NCI-H524 (cell line): ENCODE measurements around the gene VKORC1L1.
"Not testable (repeated sequence)": the region's sequence is repeated elsewhere in the genome, so short reads cannot be mapped to it uniquely, and the experiment has no call there.

Experiments used
- DNase-seq, 2 experiments: peaks; one replicate each; lab custom pipeline; 2025; lab: John Stamatoyannopoulos, UW

VKORC1L1 gene

GRCh38 chr7:65976659-65977196 lies 103.9 kb downstream of the VKORC1L1 start:
- DNase-seq = no peak

- DNase-seq = no peak
These were observed 106.2 kb downstream of the VKORC1L1 start for GRCh38 chr7:65978891-65979582.

GRCh38 chr7:65979583-65980477 lies 107.0 kb downstream of the VKORC1L1 start:
- no peak for DNase-seq

- no peak for DNase-seq
These were observed 107.8 kb downstream of the VKORC1L1 start for GRCh38 chr7:65980478-65981250.

- peak; percentile 82 to 86 for DNase-seq
These were observed 109.3 kb downstream of the VKORC1L1 start, which contains the start of gene GUSB for GRCh38 chr7:65981965-65982792. TSS of gene GUSB (minus strand) at chr7:65982213. CDS start at chr7:65982183, 30 bp downstream.

GRCh38 chr7:65983965-65984658 lies 111.2 kb downstream of the VKORC1L1 start:
- no peak for DNase-seq

- DNase-seq = no peak
These were observed 115.2 kb downstream of the VKORC1L1 start for GRCh38 chr7:65988084-65988483.

- not testable (repeated sequence) for DNase-seq
These were observed 115.6 kb downstream of the VKORC1L1 start for GRCh38 chr7:65988503-65988902.

GRCh38 chr7:65989694-65990080 lies 116.8 kb downstream of the VKORC1L1 start:
- no peak for DNase-seq

GRCh38 chr7:65991829-65992228 lies 119.0 kb downstream of the VKORC1L1 start:
- DNase-seq = not testable (repeated sequence)

- no peak for DNase-seq
These were observed 119.7 kb downstream of the VKORC1L1 start for GRCh38 chr7:65992526-65992925.

- DNase-seq = not testable (repeated sequence)
These were observed 122.1 kb downstream of the VKORC1L1 start for GRCh38 chr7:65994984-65995383.

GRCh38 chr7:66000823-66001417 lies 128.0 kb downstream of the VKORC1L1 start:
- DNase-seq = not testable (repeated sequence)

- not testable (repeated sequence) for DNase-seq
These were observed 132.3 kb downstream of the VKORC1L1 start for GRCh38 chr7:66005115-66005671.

GRCh38 chr7:66007232-66007631 lies 134.4 kb downstream of the VKORC1L1 start:
- peak in 1 of 2 experiments; percentile 58 for DNase-seq
